HG03139 (cell line): ENCODE measurements around the gene SDC3.
"Not testable (repeated sequence)": the region's sequence is repeated elsewhere in the genome, so short reads cannot be mapped to it uniquely, and the experiment has no call there.

Experiments
- ATAC-seq: cut with Tn5 transposase; IDR thresholded peaks from one replicate; pipeline ENCODE4 v1.9.1; 2021; ENCODE audit not compliant: unreplicated experiment

SDC3 gene, protein sequence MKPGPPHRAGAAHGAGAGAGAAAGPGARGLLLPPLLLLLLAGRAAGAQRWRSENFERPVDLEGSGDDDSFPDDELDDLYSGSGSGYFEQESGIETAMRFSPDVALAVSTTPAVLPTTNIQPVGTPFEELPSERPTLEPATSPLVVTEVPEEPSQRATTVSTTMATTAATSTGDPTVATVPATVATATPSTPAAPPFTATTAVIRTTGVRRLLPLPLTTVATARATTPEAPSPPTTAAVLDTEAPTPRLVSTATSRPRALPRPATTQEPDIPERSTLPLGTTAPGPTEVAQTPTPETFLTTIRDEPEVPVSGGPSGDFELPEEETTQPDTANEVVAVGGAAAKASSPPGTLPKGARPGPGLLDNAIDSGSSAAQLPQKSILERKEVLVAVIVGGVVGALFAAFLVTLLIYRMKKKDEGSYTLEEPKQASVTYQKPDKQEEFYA

DNA sequence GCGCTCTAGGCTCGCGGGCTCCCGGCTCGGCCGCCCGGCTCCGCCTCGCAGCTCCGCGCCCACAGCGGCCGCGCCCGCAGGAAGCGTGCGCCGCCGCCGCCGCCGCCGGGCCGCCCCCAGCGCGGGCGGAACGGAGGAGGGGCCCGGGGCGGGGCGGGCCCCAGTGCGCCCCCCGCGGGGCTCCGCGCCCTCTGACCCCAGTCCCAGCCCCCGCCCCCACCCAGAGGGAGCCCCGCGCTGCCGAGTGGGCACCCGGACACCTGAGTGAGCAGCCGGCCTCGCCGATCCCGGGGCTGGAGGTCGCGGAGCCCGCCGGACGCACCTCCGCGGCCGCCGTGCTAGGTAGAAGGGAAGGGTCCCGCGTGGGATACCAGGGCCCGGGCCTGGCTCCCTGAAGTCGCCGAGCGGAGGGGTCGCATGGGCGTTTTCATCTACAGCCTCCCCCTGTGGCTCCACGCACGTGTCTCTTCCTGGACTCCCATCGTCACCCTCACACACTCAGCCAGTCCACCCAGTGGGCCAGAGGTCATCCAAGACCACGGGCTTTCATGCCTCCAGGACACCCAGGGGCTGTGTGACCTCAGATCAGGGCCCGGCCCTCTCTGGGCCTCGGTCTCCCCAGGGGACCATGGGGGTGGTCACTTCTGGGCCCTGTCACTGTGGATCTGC is at the start of gene SDC3:
SDC3 (minus strand) TSS at position 63 of the 669 bp plus-strand sequence. CDS start 172 bp downstream, outside the sequence.
- no peak for ATAC-seq

DNA sequence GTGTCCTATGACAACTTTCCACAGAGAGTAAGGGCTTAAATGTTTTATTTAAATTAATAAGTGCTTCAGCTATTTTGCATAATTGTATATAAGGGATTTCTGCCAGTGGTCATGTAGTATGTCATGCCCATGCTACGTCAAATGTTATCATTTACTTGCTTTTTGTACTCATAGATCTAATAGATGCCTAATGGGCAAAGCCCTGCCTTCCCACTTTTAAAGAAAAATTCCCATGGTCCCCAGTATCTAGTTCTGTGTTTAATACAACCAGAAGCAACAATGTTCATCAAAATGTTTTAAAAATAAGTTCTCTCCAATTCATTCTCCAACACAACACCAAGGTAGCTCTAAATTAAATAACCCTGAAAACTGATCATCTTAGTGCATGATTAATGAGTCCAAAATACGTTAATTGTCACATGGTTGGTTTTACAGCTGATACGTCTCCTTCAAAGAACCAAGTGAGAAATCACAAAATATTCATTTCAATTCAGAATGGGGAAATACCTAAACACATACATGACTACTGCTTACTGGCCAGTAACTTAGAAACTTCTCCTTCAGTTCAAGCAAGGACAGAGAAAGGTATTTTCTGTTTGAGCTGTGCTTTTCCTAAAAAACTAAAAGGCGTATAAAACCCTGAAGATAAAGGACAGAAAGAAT is 49.1 kb upstream of the SDC3 start:
- ATAC-seq, result no peak

DNA sequence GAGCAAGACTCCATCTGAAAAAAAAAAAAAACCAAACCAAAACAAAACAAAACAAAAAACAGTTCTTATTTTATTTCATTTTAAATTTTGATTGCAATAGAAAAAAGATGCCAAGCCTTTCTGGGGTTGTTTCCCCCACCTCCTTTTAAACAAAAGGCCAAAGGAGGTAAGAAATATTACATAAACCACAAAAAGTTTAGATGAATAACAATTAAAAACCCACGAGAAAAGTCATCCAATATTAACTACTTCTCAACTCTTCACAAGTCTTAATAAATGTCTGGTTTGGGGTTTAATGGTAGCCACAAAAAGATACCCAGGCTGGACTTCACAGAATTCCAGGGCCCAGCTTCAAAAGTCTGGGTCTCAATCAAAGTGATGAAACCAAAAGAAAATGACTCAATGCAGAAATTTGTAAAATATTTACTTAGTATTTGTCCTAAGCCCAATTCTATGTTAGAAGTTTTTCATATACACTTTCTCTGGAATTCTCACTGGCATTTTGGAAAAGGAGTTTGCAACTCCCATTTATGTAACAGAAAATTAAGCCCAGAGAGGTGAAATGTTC is 47.0 kb upstream of the SDC3 start:
- ATAC-seq, result no peak

DNA sequence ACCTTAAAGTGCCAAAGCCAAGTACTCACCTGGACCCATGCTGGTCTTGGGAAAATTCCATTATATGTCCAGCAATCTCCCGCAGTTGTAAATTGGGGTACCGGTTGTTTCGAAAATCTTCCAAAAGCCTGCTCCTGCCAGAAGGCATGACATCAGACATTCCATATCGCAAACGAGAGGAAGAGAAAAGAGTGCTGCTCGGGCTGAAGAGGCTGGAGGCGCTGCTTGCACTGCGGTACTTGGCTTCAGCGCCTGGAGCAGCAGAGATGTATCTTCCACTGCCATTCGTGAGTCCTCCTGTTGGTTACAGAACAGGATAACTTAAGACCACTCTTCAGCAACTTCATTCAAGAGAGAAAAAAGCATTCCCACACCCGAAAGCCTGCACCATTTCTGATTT is 45.1 kb upstream of the SDC3 start:
- ATAC-seq, result no peak

DNA sequence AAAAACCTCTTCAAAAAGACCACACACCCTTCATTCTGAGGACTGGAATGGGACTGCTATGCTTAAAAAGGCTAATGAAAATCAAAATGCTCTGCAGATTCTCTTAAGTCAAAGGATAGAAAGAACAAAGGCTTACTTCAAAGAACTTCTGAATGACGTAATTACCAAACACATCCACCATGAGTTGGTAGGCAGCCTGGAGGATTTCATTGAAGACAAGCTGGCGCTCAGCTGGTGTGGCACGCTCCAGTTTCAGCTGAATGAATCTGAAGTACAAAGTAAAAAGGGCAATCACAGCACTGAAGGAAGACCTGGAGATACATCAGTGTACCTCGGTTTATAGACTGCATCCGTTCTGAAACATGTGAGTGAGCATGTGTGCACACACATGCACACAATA is 43.5 kb upstream of the SDC3 start:
- ATAC-seq, result no peak

DNA sequence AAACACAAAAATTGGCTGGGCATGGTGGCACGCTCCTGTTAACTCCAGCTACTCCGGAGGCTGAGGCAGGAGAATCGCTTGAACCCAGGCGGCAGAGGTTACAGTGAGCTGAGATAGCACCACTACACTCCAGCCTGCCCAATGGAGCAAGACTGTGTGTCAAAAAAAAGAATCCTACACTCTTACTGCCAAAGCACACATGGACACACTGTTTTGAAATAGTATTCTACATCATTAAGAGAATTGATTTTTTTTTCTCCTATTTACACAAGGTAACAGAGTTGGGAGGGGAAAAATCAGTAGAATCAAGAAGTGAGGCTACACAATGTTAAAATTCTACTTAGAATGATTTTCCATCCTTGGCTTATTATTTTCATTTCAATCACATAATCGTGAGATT is 42.1 kb upstream of the SDC3 start:
- no peak for ATAC-seq

DNA sequence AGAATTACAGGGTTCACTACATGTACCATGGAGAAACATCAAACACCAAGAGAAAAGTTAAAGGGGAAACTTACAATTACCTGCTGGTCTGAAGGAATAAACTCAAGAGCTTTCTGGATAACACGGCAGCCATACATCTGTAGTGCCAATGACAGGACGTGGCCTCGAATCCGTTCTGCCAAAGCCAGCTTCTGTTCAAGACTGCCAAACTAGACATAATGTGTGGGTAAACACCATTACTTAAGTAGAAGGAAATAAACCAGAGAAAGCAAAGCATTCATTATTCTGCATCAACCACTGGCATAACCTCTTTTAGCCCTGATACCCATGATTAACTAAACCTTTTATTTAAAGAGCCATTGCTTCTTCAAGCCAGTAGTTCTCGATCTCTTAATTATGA is 41.5 kb upstream of the SDC3 start:
- ATAC-seq, result no peak

DNA sequence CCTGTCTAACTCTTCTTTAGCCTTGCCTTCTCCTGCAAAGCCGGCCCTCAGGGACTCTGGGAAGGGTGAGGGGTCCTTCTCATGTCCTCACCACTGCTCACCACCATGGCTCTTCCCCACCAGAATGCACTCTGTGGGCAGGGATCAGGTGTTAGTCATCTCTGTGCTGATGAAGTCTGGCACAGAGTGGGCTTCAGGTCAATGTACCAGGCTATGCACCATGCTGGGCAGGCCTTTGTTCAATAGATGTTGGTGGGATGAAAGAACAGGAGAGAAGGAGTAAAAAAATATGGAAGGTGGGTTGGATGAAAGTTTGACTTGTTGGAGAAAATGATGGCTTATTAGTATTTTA is 40.9 kb upstream of the SDC3 start:
- not testable (repeated sequence) for ATAC-seq

DNA sequence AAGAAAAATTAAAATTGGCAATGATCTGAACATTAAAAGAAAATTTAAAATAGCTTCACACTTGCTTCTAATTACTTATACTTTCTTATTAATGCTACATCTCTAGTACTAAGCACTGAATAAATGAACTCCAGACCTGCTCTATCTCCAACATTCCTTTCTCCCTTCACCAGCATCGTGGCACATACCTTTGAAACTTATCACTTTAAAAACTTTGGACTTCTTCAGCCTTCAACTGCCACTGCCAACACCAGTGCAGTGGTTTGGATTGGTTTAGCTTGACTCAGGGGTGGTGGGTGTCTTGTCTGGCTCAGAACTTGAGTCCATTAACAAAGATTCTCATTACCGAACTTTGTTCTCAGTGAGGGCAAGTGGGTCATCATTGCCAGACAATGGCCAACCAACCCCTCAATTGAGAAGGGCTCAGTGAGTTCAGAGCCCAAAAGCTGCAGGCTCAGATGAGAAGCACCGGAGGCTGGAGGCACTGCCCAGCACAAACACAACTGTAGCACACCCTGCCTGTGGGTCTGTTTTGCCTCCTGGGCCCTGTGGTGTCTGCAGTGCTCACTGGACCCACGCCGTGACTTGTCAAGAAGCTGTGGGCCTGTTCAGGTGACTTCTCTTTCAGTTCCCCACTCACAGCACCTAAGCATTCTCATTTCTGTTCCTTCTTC is 40.4 kb upstream of the SDC3 start:
- not testable (repeated sequence) for ATAC-seq

DNA sequence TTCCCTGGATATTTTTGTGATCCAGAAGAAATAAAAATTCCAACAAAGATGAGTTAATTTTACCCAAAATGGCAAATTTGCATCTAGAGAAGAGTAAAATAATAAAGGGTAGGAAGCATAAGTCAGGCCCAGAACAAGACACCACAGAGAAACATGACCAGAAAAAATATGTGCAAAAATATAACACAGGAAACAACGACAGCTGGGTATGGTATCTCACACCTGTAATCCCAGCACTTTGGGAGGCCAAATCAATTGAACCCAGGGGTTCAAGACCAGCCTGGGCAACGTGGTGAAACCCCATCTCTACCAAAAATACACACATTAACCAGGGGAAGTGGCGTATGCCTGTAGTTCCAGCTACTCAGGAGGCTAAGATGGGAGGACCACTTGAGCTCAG is 39.7 kb upstream of the SDC3 start:
- no peak for ATAC-seq

DNA sequence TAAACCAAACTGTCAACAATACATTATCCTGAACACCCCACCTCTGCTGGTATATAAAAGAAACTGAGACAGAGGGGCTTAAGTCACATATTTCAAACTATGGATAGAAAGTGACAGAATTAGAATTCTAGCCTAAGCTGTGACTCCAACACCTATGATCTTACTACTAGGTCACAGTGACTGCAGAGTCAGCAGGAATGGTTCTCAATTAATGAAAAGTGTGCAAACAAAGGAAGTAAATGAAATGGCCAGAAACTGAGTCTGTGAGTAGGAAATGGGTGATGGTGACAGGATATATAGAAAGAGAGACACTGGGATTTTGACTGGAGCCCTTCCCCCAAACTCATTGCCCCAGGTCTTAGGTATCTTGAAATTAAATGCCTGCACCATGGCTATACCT is 38.7 kb upstream of the SDC3 start:
- ATAC-seq, result no peak

DNA sequence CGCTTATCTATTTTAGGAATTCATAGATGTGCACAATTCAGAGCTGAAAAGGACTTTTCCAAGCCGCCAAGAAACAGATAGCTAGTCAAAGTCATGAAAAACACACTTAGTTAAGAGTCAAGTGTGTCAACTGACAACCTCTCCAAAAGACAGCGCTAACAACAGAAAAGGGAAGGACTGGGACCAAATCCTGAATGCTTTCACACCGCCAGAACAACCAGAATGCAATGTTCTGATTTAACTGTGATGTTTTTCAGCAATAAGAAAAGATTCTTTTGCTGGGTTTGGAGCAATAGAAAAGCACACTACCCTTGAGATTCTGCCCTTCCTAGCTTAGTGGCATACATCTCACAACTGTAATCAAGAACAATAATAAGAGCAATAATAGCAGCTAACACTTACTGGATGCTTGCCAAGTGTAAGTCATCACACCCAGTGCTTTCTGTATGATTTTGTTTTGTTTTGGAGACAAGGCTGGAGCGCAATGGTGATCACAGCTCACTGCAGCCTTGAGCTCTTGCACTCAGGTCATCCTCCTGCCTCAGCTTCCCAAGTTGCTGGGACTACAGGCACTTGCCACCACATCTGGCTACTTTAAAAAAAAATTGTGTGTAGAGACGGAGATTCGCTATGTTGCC is 33.9 kb upstream of the SDC3 start:
- ATAC-seq, result no peak

DNA sequence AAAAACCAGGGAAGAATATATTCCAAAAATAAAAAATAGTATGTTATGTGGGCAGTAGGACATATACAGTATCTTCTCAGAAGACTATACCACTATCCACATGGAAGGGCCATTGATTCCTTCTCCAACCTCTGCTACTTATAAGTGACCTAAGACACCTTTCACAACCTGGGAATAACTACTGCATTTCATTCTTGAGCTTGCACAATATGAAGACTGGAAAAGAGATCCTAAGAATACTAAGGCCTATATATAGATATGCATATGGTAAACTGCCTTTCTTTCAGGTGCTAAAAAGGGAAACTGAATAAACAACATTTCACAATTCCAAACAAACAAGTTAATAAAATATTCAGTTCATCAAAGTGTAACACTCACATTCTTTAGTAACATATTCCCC is 32.0 kb upstream of the SDC3 start:
- no peak for ATAC-seq

DNA sequence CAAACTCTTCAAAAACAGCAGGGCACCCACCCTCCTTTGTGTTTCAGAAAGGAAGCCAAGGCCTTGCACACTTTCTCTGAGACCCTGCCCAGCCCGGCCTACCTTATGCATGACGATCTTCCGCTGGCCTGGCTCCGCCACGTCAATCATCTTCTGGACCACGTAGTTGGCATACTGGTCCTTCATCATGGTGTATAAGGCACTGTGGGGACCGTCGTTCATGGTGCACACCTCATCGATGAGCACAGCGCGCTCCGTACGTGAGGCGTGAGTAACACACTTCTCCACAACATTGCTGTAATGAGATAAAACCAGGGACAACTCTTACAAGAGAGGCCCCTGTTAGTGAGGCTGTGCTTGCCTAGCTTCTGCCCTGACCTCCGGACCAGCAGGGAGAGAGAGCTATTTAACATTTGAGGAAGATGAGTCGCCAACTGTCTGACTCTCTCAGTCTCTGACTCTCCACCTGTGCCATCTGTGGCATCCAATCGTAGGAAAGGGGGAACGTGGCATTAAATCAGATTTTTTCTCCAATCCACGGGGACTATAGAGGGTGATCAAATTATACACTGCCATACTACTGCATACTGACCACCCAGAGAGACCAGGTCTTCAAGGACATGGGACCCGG is 28.1 kb upstream of the SDC3 start:
- ATAC-seq, result no peak

DNA sequence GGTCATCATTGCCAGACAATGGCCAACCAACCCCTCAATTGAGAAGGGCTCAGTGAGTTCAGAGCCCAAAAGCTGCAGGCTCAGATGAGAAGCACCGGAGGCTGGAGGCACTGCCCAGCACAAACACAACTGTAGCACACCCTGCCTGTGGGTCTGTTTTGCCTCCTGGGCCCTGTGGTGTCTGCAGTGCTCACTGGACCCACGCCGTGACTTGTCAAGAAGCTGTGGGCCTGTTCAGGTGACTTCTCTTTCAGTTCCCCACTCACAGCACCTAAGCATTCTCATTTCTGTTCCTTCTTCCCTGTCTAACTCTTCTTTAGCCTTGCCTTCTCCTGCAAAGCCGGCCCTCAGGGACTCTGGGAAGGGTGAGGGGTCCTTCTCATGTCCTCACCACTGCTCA is 27.2 kb upstream of the SDC3 start:
- not testable (repeated sequence) for ATAC-seq

DNA sequence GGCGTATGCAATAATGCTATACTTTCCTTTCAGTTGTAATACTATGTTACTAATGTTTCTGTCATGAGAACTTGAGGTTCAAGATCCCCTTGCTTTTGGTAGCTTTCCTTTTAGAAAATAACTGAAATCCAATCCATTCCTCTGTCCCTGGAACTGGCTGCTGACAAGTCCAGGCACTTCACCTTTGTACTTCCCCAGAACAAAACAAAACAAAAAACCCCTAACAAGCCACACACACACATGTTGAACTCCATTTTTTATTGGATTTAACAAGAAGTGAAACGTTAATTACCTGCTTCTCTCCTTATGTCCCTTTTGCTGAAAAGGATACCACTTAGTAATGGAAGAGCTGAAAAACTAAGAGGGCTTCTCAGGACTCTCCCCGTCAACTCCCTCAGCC is 26.1 kb upstream of the SDC3 start:
- ATAC-seq, result no peak

DNA sequence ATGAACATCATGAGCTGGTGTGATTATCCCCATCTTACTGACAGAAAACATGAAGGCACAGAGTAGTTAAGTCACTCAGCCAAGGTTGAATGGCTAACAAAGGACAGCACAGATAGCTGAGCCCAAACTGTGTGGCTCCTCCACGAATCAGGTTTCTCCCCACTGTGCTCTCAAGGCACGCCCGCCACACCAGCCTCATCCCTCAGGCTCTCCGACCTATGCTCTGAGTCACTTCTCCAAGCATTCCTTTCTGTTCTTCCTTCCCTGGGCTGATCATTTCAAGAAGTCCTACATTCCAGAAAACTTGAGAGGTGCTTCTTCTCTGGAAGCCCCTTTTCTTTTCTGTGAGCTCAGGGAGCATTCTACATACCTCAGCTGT is 25.3 kb upstream of the SDC3 start:
- ATAC-seq, result no peak

DNA sequence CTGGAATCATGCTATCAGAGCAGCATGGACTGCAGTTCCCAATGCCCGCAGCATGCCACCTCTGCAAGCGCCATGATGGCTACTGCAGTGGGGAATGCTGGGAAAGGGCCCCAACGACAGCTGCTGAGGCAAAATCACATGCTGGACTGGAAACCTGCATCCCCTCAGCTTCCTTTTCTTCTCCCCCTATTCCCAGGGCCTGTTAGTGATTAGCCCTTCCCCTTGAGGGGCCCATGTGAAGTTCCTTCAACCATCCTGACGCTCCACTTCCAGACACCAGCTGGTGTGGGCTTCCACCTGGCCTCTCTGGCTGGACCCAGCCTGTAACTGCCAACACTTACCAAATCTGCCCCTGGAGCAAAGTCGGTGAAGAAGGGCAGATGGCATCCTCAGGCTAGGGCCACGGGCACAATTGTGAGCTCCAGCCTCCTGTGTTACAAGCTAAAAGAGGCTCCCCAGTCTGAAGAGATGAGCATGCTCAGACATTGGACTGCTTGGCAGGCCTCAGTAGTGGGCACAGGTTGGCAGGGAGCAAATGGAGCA is 22.1 kb upstream of the SDC3 start:
- ATAC-seq, result no peak

DNA sequence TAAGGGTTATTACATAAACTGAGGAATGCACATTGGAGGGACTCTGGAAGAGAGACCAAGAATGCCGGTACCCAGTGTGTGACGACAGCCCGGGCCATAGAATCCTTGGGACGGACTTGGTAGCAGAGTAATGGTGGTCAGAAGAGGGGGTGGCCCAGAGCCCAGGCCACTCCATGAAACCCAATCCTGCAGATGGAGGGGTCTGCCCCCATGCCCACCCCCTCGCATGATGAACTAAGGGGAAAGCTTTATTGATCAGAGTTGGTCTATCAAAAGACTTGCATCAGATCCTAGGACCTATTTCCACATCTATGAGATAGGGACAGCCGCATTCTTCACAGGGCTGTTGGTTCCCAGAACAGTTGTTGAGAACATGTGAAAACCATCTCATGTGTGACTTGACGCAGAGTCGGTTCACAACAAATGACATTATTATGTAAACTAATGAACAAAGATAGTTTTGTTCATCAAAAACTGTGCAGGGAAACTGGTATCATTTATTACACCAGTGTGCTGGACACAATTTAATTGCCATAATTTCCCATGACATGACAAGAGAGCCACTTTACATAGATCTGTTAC is 21.5 kb upstream of the SDC3 start:
- no peak for ATAC-seq
